Aorta (tissue), 5 donors: Measurements from ENCODE around the gene NEU2. TPM values are rescaled to one million over a fixed set of nuclear protein-coding genes. Genes with fewer than 3 reads are reported as not detected.
A peak's percentile ranks its signal among the peaks of the same experiment; 100 is the strongest.

Experiments
- ATAC-seq: fragments of 200-7000 bp; cut with Tn5 transposase; one replicate; pipeline ENCODE4 v1.9.1; 2022; ENCODE audit warnings: moderate library complexity; ENCODE audit not compliant: low FRiP score
- DNase-seq, 2 donors: peaks; one replicate each; pipeline ENCODE4 v3.0.0-alpha.2; 2020
- H3K27ac ChIP-seq, 2 donors: one replicate each; pipeline ENCODE4 v1.5.1; 2013; ENCODE audit warnings: low read length in 2 of 2, mild to moderate bottlenecking in 2 of 2, moderate library complexity in 2 of 2, control low read depth in 1 of 2, inconsistent platforms in 1 of 2, low read depth in 1 of 2
- H3K27me3 ChIP-seq, 2 donors: one replicate each; pipeline ENCODE4 v1.6.1; 2013; ENCODE audit warnings: control low read depth in 1 of 2, low read length in 1 of 2, mild to moderate bottlenecking in 1 of 2, moderate library complexity in 1 of 2; ENCODE audit not compliant: insufficient read depth in 2 of 2, control insufficient read depth in 1 of 2
- H3K36me3 ChIP-seq, 2 donors: one replicate each; pipeline ENCODE4 v1.6.1; 2013; ENCODE audit warnings: control low read depth in 1 of 2, low read length in 1 of 2, mild to moderate bottlenecking in 1 of 2; ENCODE audit not compliant: insufficient read depth in 2 of 2, control insufficient read depth in 1 of 2
- H3K4me1 ChIP-seq, 2 donors: one replicate each; pipeline ENCODE4 v1.6.1; 2013; ENCODE audit warnings: low read length in 2 of 2, control low read depth in 1 of 2, mild to moderate bottlenecking in 1 of 2, moderate library complexity in 1 of 2; ENCODE audit not compliant: insufficient read depth in 2 of 2, control insufficient read depth in 1 of 2
- H3K4me3 ChIP-seq, 2 donors: one replicate each; pipeline ENCODE4 v1.5.1; 2013; ENCODE audit warnings: low read length in 2 of 2, control low read depth in 1 of 2, mild to moderate bottlenecking in 1 of 2
- H3K9me3 ChIP-seq: one replicate; pipeline ENCODE4 v1.6.1; 2013; ENCODE audit warnings: mild to moderate bottlenecking, low read length; ENCODE audit not compliant: control insufficient read depth
- WGBS, 2 donors: extraction: QIAGEN DNeasy Blood & Tissue Kit; methylation state at CpG; one replicate each; pipeline ENCODE4 v1.1.7; 2013; 5-methylcytosine and 5-hydroxymethylcytosine counted together
- intact Hi-C, 2 donors: fragments of 100-400 bp; cut with DNase I; formaldehyde crosslinking; loops; one replicate each; pipeline versions ENCODE4 v1.14.2 to v1.15.0; 2022
- polyA plus RNA-seq, 2 donors: library from polyadenylated mRNA; stranded (reverse); fragments of 200-250 nt; gene quantifications; one replicate each; pipeline ENCODE4 v1.2.3, GENCODE V29; 2013
- total RNA-seq, 2 donors: library from RNA; stranded (reverse); fragmentation: NEBNext Ultra II Directional; extraction: Animal tissue kit (Norgen Biotek cat#: 25700); gene quantifications; one replicate each; pipeline ENCODE4 v1.2.1, GENCODE V29; 2021
- donor health status: healthy with polysubstance abuse.
- donor health status: Bipolar disorder and iron deficiency.
- donor health status: DM: no; HTN: no; CAD: no.
- donor health status: DM: no; HTN: no; CAD: no.
- donor health status: DM: yes; HTN: yes; CAD: no.

NEU2 gene
- total and polyA plus RNA-seq, 4 donors, result not detected

DNA sequence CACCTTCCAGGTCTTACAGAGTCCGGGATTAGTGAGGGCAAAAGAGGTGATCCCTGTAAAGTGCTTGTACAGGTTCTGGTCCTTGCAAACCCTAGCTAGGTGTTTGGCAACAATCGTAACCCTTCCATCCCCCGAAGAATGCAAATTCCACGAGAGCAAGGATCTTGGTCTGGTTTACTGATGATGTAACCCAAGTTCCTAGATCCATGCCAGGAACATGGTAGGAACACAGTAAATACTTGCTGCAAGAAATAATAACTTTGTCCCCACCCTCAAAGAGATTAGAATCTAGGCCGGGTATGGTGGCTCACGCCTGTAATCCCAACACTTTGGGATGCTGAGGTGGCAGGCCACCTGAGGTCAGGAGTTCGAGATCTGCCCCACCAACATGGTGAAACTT is 6.8 kb upstream of the NEU2 start:
- H3K4me3 ChIP-seq, result no peak overlapping the region
- H3K27ac ChIP-seq, result no peak overlapping the region
- no peaks in the 10 kb centered on the region for H3K9me3 ChIP-seq
- WGBS, 2 donors, result 47 to 48% methylated on average over 7 of the region's 7 CpGs
- no peaks in the 10 kb centered on the region for H3K27me3 ChIP-seq
- no peaks in the 10 kb centered on the region for H3K36me3 ChIP-seq
- no peak for DNase-seq
- intact Hi-C loops, result no loop called here
- ATAC-seq, result no peak
- H3K4me1 ChIP-seq, result peaks cover 0 to 3% of the 10 kb centered on the region in 2 donors

GRCh38 chr2:233026198-233026813 is 6.2 kb upstream of the NEU2 start:
- no peak for ATAC-seq
- Histone ChIP-seq H3K27ac (no peak overlapping the region), H3K36me3 (no peaks in the 10 kb centered on the region), H3K9me3 (no peaks in the 10 kb centered on the region), H3K4me1 (peaks cover 0 to 3% of the 10 kb centered on the region in 2 donors), H3K27me3 (no peaks in the 10 kb centered on the region), H3K4me3 (no peak overlapping the region)
- 31 to 35% methylated on average over 4 of the region's 4 CpGs for whole genome bisulfite sequencing, 2 donors
- intact Hi-C loops, result no loop called here
- DNase-seq, result no peak

DNA sequence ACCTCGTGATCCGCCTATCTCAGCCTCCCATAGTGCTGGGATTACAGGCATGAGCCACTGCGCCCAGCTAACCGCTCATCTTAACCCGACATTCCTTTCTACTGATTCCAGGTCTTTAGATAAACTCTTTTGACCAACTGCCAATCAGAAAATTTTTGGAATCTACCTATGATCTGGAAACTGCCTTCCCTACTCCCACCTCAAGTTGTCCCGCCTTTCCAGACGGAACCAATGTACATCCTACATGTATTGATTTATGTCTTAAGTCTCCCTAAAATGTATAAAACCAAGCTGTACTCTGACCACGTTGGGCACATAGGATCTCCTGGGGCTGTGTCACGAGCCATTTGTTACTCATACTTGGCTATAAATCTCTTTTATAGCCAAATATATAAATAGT is 3.2 kb upstream of the NEU2 start:
- Histone ChIP-seq H3K4me3 (no peak overlapping the region), H3K36me3 (no peaks in the 10 kb centered on the region), H3K9me3 (no peaks in the 10 kb centered on the region), H3K27ac (no peak overlapping the region), H3K27me3 (no peaks in the 10 kb centered on the region), H3K4me1 (peaks cover 0 to 3% of the 10 kb centered on the region in 2 donors)
- intact Hi-C loops, result no loop called here
- peak in 1 of 2 donors; percentile 6 for DNase-seq
- 93 to 94% methylated on average over 9 of the region's 9 CpGs for WGBS, 2 donors
- no peak for ATAC-seq

- intact Hi-C loops, result no loop called here
- Histone ChIP-seq H3K27me3 (no peaks in the 10 kb centered on the region), H3K9me3 (no peaks in the 10 kb centered on the region), H3K36me3 (no peaks in the 10 kb centered on the region), H3K4me1 (no peaks in the 10 kb centered on the region), H3K27ac (no peak overlapping the region), H3K4me3 (no peak overlapping the region)
- ATAC-seq (no peak), DNase-seq (peak in 1 of 2 donors; percentile 47)
- 59 to 60% methylated on average over 27 of the region's 27 CpGs for WGBS, 2 donors
Measured at GRCh38 chr2:233031556-233032500, 644 bp upstream of the NEU2 start.

- intact Hi-C loops, result no loop called here
- 85 to 91% methylated on average over 9 of the region's 9 CpGs for WGBS, 2 donors
- ATAC-seq, result no peak
Measured at GRCh38 chr2:233033672-233034071, 1.2 kb downstream of the NEU2 start.

DNA sequence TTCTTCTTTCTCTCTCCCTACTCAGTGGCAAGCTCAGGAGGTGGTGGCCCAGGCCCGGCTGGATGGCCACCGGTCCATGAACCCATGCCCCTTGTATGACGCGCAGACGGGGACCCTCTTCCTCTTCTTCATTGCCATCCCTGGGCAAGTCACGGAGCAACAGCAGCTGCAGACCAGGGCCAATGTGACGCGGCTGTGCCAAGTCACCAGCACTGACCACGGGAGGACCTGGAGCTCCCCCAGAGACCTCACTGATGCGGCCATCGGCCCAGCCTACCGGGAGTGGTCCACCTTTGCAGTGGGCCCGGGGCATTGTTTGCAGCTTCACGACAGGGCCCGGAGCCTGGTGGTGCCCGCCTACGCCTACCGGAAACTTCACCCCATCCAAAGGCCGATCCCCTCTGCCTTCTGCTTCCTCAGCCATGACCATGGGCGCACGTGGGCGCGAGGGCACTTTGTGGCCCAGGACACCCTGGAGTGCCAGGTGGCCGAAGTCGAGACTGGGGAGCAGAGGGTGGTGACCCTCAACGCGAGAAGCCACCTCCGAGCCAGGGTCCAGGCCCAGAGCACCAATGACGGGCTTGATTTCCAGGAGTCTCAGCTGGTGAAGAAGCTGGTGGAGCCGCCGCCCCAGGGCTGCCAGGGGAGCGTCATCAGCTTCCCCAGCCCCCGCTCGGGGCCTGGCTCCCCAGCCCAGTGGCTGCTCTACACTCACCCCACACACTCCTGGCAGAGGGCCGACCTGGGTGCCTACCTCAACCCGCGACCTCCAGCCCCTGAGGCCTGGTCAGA is 1.8 kb downstream of the NEU2 start:
- intact Hi-C loops, result no loop called here
- Histone ChIP-seq H3K4me1 (no peaks in the 10 kb centered on the region), H3K36me3 (no peaks in the 10 kb centered on the region), H3K27ac (no peak overlapping the region), H3K4me3 (no peak overlapping the region), H3K9me3 (no peaks in the 10 kb centered on the region), H3K27me3 (no peaks in the 10 kb centered on the region)
- ATAC-seq, result no peak
- DNase-seq, result peak in 1 of 2 donors; percentile 67
- WGBS, 2 donors, result 96 to 98% methylated on average over 35 to 37 of the region's 37 CpGs

More at GRCh38 chr2:233033672-233034071, 1.2 kb downstream of the NEU2 start:
- Histone ChIP-seq H3K36me3 (no peaks in the 10 kb centered on the region), H3K4me3 (no peak overlapping the region), H3K9me3 (no peaks in the 10 kb centered on the region), H3K27ac (no peak overlapping the region), H3K4me1 (no peaks in the 10 kb centered on the region), H3K27me3 (no peaks in the 10 kb centered on the region)
- peak in 1 of 2 donors; percentile 52 for DNase-seq

- intact Hi-C loops, result no loop called here
Measured at GRCh38 chr2:233035426-233036161, 3.1 kb downstream of the NEU2 start.

More at GRCh38 chr2:233035426-233036161, 3.1 kb downstream of the NEU2 start:
- Histone ChIP-seq H3K4me3 (no peak overlapping the region), H3K9me3 (no peaks in the 10 kb centered on the region), H3K36me3 (no peaks in the 10 kb centered on the region), H3K27me3 (no peaks in the 10 kb centered on the region), H3K4me1 (no peaks in the 10 kb centered on the region), H3K27ac (no peak overlapping the region)
- ATAC-seq (no peak), DNase-seq (peak in 1 of 2 donors; percentile 32)
- WGBS, 2 donors, result 92 to 97% methylated on average over 23 of the region's 23 CpGs
